Stimulated activated CD4-positive, alpha-beta T cell treated with anti-CD3 and anti-CD28 coated beads, Interleukin-1b, Interleukin-23, amount 100 ng/mL, for 1 hour (primary cell): ENCODE measurements around the gene FBXW4.

ENCODE experiments used
- DNase-seq, 2 donors: peaks; one replicate each; pipeline ENCODE4 v3.0.0-alpha.2; 2020; ENCODE audit warnings: low read depth in 2 of 2

Gene FBXW4

GRCh38 chr10:101580486-101581399, 114.2 kb downstream of the FBXW4 start:
- no peak for DNase-seq

DNA sequence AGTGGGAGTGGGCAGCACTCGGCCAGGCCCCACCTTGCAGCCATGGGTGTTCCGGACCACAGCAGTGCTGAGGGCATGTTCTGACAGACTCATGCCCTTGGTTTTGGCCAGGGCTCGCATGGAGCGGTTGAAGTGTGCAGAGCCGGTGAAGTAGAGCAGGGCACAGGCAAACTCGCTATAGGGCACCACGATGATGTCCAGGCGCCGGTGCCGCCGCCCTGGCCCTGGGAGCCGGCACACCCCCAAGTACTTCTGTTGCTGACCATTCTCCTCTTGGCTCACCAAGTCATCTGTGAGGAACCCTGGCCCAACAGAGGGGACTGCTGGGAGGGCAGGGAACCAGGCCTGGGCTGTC, 115.5 kb downstream of the FBXW4 start:
- DNase-seq, result no peak

DNA sequence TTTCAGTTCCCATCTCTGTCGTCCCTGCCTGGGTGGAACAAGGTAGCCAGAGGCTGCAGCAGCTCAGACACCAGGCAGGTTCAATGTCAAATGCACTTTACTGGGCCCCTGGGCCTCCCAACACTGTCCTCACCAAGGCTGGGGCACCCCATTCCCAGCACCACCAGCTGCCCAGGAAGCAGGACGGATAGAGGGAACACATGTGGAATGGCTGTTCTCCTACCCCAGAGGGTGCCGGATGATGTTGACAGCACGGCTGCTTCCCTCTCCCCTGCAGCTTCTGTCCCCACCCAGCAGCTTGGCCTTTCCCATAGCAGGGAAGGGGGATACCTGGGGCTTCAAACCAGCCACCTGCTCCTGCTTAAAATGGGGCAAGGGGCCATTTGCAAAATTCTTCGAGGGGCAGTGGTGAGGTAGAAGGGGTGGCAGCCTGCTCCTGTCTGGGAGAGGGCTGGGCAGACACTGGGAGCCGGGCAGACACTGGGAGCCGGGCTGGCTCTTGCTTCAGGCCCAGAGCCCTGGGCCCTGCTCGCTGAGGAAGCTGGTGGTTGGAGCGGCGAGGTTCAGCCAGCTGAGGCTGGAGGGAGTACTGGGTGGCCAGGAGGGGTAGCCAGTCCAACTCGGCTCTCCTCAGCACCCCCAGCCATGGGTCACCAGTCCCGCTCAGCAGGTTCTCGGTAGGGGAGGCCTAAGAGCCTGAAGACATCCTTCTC, 116.0 kb downstream of the FBXW4 start:
- no peak for DNase-seq

DNA sequence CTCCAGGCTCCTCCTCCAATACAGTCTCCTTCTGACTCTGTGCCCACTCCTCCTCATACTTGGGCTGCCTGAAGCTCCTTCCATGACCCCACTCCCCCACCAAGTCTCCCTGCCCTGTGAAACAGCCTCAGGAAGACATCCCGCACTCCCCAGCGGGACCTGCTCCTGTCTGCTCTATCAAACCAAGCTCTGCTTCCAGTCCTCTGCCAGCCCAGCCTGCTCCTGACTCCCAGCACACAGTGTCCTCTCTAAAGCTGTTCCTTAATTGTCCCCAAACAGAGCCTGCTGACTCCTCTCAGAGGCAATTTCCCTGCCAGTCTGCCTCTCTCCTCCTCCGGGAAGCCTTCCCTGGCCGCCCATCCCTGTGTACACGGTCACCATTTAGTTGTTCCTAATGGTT, 116.8 kb downstream of the FBXW4 start:
- no peak for DNase-seq

DNA sequence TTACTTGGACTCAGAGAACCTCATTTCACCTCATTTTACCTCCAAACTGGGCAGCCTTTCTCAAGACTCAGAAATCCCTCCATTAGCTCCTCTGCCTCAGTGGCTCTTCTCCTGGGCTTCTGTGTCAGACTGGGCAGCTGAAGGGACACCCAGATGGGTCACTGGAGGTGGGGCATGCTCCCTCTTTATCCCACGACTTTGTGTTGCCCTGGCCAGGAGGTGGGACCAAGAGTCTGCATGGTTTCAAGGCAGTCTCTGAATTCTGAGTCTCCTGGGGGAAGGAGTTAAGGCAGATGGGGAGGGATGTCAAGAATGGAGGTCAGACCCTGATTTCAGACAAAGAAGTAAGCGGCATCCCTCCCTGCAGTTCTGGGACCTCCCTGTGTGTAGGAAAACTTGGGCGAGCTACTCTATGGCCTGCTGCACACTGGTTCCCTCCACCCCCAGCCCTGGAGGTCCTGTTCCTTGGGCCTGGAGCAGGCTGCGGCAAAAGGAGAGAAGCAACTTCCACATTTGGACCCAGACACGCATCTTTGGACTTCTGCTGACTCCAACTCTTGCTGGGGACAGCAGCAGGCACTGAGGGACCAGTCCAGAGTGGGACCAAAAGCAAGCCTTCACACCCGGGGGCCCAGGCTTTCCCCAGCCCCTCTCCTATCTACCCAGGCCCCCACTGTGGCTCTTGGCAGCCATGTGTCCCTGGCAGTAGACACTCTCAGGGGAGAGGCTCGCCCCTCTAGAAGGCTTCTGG, 117.7 kb downstream of the FBXW4 start:
- DNase-seq, result no peak

DNA sequence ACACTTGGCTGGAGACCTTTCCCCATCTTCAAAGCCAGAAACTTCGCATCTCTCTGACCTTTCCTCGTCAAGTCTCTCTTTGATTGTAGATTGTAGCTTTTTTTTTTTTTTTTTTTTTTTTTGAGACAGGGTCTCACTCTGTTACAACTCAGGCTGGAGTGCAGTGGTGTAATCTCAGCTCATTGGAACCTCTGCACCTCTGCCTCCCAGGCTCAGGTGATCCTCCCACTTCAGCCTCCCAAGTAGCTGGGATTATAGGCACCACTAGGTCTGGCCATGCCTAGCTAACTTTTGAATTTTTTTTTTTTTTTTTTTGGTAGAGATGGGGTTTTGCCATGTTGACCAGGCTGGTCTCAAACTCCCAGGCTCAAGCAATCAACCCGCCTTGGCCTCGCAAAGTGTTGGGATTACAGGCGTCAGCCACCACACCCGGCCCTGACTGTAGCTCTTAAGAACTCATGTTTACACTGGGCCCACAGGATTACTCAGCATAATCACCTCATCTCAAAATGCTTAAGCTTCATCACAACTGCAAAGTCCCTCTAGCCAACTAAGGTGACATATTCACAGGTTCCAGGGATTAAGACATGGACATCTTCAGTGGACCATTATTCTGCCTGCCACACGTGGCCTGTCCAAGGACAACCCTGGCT, 118.6 kb downstream of the FBXW4 start:
- DNase-seq, result no peak

DNA sequence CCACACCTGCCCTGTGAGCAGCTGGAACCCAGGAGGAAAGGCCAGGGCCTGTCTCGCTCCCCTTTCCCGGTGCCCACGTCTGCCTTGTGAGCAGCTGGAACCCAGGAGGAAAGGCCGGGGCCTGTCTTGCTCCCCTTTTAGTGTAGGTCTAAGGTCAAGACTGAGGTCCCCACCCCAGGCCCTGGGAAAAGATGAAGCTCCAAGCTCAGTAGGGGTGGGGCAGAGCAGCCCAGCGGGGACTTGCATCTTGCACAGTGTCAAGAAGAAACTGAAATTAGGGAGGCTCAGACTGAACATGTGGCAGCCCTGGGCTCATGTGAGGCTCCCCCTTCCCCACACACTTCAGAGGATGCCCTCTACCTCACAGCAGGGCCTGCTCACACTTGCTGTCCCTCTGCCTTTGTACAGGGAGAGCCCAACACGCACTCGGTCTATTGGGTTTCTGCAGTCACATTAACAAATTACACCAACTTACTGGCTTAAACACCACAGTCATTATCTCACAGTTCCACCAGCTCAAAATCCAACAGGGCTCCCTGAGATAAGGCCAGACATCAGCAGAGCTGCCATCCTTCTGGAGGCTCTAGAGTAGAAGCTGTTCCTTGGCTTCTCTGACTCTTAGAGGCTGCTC, 119.3 kb downstream of the FBXW4 start:
- no peak for DNase-seq

GRCh38 chr10:101575091-101575490, 119.9 kb downstream of the FBXW4 start:
- DNase-seq, result no peak

GRCh38 chr10:101573885-101574753, 120.9 kb downstream of the FBXW4 start:
- no peak for DNase-seq

DNA sequence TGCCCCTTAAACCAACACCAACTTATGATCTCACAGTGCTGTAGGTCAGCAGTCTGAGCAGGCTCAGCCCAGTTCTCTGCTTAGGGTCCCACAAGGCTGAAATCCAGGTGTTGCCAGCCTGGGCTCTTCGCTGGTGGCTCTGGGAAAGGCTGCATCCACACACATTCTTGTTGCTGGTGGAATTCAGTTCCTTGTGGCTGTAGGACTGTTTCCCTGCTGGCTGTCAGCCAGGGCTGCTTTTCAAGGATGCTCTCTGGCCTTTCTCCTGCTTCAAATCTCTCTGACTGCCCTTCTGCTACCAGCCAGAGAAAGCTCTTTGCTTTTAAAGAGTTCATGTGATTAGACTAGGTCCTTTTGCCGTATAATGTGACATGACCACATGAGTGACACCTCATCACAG, 122.2 kb downstream of the FBXW4 start:
- no peak for DNase-seq

GRCh38 chr10:101572126-101572525, 122.8 kb downstream of the FBXW4 start:
- DNase-seq, result no peak

GRCh38 chr10:101571271-101571925, 123.6 kb downstream of the FBXW4 start:
- no peak for DNase-seq

GRCh38 chr10:101570428-101571270, 124.3 kb downstream of the FBXW4 start:
- no peak for DNase-seq

- peak; percentile 55 to 75 for DNase-seq
These were observed 125.1 kb downstream of the FBXW4 start for GRCh38 chr10:101569622-101570427.

- no peak for DNase-seq
These were observed 125.7 kb downstream of the FBXW4 start for GRCh38 chr10:101569323-101569621.

GRCh38 chr10:101568054-101568745, 126.8 kb downstream of the FBXW4 start:
- no peak for DNase-seq

GRCh38 chr10:101567165-101568006, 127.6 kb downstream of the FBXW4 start:
- no peak for DNase-seq
